Lower leg skin (tissue), 4 donors: ENCODE results near the gene SCN2A. TPM values are rescaled to one million over a fixed set of nuclear protein-coding genes. Genes with fewer than 3 reads are reported as not detected.

Experiments used
- DNase-seq, 2 donors: peaks; one replicate each; pipeline ENCODE4 v3.0.0-alpha.2; 2019; ENCODE audit warnings: low spot score in 2 of 2
- H3K4me3 ChIP-seq: fragments of 200-600 bp; sonication (generic); 2 replicates; pipeline ENCODE4 v1.5.1; 2017; ENCODE audit warnings: mild to moderate bottlenecking, low read depth; ENCODE audit not compliant: poor library complexity, severe bottlenecking
- CTCF ChIP-seq, 3 donors: fragments of 450-650 bp; IDR thresholded peaks; one replicate each; pipeline ENCODE4 v1.5.1; 2016; ENCODE audit warnings: antibody characterized with exemption in 3 of 3, mild to moderate bottlenecking in 3 of 3, moderate library complexity in 2 of 3
- POLR2A ChIP-seq, 2 donors: fragments of 450-650 bp; IDR thresholded peaks; one replicate each; pipeline ENCODE4 v1.6.1; 2016 to 2017; ENCODE audit warnings: antibody characterized with exemption in 2 of 2, mild to moderate bottlenecking in 1 of 2, moderate library complexity in 1 of 2
- WGBS, 2 donors: methylation state at CpG; one replicate each; pipeline ENCODE4 v1.1.5; 2018; 5-methylcytosine and 5-hydroxymethylcytosine counted together
- intact Hi-C: fragments of 100-400 bp; cut with DNase I; formaldehyde crosslinking; loops from one replicate; pipeline ENCODE4 v1.15.0; 2023; ENCODE audit warnings: low total_unique reads
- total RNA-seq, 4 donors: library from RNA; depleted of rRNA; stranded (reverse); fragments of >200 nt; gene quantifications; one replicate each; pipeline ENCODE4 v1.1.0, GENCODE V29; 2016

The SCN2A gene
- total RNA-seq, 4 donors from 2014 or later: 0.03 to 0.29 (median 0.04) TPM; not detected in 1

GRCh38 chr2:165423081-165423480 is 183.9 kb downstream of the SCN2A start:
- 88 to 89% methylated on average over 3 of the region's 3 CpGs for WGBS, 2 donors
- no peak for DNase-seq
- intact Hi-C loops: no loop called here

GRCh38 chr2:165425556-165425955 is 186.3 kb downstream of the SCN2A start:
- TF ChIP-seq POLR2A (IDR thresholded peaks at IDR 0.05): no peak
- TF ChIP-seq CTCF (IDR thresholded peaks at IDR 0.05): no peak
- 52 to 61% methylated on average over 2 of the region's 2 CpGs for WGBS, 2 donors
- intact Hi-C loops: no loop called here
- DNase-seq: no peak
- no peak overlapping the region for H3K4me3 ChIP-seq

More at GRCh38 chr2:165423081-165423480, 183.9 kb downstream of the SCN2A start:
- TF ChIP-seq POLR2A (IDR thresholded peaks at IDR 0.05): no peak
- H3K4me3 ChIP-seq: no peak overlapping the region

GRCh38 chr2:165427686-165428085 is 188.5 kb downstream of the SCN2A start:
- WGBS, 2 donors: 82 to 92% methylated on average over 4 of the region's 4 CpGs
- no peak for TF ChIP-seq POLR2A (IDR thresholded peaks at IDR 0.05)
- TF ChIP-seq CTCF (IDR thresholded peaks at IDR 0.05): no peak
- no peak overlapping the region for H3K4me3 ChIP-seq
- DNase-seq: no peak
- intact Hi-C loops: no loop called here

GRCh38 chr2:165428926-165429325 is 189.7 kb downstream of the SCN2A start:
- no peak for DNase-seq
- no peak overlapping the region for H3K4me3 ChIP-seq
- intact Hi-C loops: no loop called here
- TF ChIP-seq POLR2A (IDR thresholded peaks at IDR 0.05): no peak
- TF ChIP-seq CTCF (IDR thresholded peaks at IDR 0.05): no peak
- 10 to 13% methylated on average over 1 of the region's 1 CpG for WGBS, 2 donors

GRCh38 chr2:165431014-165431413 is 191.8 kb downstream of the SCN2A start:
- intact Hi-C loops: no loop called here
- TF ChIP-seq CTCF (IDR thresholded peaks at IDR 0.05) (no peak), POLR2A (IDR thresholded peaks at IDR 0.05) (no peak)
- no peak overlapping the region for H3K4me3 ChIP-seq
- DNase-seq: no peak

GRCh38 chr2:165432234-165432966 is 193.2 kb downstream of the SCN2A start:
- TF ChIP-seq CTCF (IDR thresholded peaks at IDR 0.05) (no peak), POLR2A (IDR thresholded peaks at IDR 0.05) (no peak)
- intact Hi-C loops: no loop called here
- H3K4me3 ChIP-seq: no peak overlapping the region
- no peak for DNase-seq
